NCI-H226 (cell line): ENCODE measurements around the gene ASAP3.
"Not testable (repeated sequence)": the region's sequence is repeated elsewhere in the genome, so short reads cannot be mapped to it uniquely, and the experiment has no call there.

Experiments
- DNase-seq: peaks from one replicate; pipeline ENCODE4 v3.0.0-alpha.2; 2015

The ASAP3 gene

DNA sequence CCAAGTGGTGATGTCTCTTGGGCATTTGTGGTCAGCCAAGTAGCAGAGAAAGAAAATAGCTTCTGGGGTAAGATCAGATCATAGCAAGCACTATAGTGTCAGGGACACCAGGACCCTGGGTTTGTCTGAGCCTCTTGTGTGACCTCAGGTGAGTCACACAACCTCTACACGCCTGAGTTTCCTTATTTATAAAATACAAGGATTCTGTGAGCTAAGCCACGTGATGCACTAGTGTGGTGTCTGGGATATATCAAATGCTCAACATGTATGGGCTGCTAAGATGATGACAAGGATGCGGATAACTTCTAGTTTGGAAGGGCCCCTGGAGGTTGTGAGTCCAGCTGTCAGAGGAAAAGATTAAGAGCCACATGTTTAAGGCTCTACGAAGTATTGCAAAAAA lies 89.8 kb downstream of the ASAP3 start:
- DNase-seq: no peak

DNA sequence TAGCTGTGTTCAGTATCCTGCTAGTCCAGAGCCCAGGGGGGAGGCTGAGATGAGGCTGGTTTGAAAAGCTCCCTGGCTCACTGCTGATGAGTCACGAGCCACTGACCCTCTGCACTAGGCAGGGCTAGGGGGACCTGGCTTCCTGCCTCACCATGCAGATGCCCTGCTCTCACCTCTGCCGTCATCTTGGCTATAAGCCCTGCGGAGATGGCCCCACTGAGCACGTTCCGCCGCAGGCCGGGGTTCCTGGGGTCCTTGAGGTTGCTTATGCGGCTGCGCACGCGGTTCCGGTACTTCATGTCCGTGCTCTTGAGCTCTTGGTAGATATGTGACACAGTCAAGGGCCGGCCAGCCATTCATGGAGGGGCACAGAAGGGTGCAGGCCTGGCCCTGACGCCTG lies 90.3 kb downstream of the ASAP3 start:
- peak; percentile 38 for DNase-seq

DNA sequence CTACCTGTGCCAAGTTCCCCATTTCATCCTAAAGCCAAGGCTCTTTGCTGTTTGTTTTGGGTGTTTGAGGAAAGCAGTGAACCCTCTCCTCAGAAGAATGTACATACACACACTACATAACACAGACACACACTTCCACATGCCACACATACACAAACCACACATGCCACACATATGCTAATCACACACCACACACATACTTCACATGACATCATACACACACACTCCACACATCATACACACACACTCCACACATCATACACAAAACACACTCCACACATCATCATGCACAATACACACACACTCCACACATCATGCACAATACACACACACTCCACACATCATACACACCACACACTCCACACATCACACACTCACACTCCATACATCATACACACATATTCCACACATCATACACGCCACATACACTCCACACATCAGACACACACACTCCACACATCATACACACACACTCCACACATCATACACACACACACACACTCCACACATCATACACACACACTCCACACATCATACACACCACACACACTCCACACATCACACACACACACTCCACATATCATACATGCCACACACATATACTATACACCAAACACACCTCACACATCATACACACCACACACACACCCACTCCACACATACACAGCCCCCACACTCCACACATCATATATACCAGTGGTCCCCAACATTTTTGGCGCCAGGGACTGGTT lies 91.7 kb downstream of the ASAP3 start:
- DNase-seq: no peak

GRCh38 chr1:23389837-23390321 lies 94.1 kb downstream of the ASAP3 start:
- DNase-seq: no peak

- DNase-seq: no peak
Measured at GRCh38 chr1:23387494-23387893, 96.5 kb downstream of the ASAP3 start.

DNA sequence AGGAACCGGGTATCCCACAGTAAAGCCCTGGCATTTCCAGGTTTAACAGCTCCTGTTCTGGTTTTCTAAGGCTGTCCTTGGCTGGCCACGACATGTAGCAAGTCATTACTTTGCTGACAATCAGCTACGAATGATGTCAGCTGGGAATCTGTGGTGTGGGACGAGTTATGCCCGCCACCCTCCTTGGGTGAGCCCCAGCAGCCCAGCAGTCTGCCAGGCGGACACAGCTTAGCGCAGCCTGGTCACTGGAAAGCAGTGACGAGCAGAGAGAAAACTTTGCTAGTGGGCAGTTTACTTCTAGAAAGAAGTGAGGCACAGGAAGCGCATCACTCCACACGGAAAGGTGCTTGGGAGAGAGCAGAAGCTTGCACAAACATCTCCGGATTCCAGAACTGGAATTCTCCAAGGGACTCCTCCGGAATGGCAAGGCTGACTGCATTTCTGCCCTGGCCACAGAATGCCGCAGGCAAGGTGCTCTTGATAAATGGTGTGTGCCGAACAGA lies 98.8 kb downstream of the ASAP3 start:
- DNase-seq: peak; percentile 41

DNA sequence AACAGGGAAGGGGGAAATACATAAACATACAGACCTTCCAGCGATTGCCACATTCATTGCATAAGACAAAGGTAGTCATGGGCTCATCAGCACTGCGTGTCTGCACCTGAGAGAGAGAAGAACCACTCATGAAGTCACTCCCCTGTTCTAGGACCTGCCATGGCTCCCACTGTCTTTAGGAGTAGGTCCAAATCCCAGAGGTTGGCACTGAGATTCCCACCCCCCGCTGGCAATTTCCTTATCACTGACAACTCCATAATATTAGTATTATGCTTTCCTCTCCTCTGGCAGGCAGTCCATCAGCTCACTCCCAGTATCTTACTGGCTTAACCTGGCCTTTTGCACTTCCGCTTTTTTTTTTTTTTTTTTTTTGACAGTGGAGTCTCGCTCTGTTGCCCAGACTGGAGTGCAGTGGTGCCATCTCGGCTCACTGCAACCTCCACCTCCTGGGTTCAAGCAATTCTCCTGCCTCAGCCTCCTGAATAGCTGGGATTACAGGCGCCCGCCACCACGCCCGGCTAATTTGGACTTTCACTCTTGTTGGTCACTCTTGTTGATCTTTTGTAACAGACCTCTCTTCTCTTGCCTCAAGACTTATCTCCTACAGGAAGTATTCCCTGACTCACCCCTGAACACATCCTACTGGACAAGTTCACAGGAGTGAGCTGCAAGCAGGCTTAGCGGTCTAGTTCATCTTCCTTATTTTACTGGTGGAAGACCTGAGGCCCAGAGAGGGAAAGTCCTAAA lies 99.5 kb downstream of the ASAP3 start:
- DNase-seq: peak; percentile 81

- no peak for DNase-seq
Measured at GRCh38 chr1:23383577-23384311, 100.2 kb downstream of the ASAP3 start.

DNA sequence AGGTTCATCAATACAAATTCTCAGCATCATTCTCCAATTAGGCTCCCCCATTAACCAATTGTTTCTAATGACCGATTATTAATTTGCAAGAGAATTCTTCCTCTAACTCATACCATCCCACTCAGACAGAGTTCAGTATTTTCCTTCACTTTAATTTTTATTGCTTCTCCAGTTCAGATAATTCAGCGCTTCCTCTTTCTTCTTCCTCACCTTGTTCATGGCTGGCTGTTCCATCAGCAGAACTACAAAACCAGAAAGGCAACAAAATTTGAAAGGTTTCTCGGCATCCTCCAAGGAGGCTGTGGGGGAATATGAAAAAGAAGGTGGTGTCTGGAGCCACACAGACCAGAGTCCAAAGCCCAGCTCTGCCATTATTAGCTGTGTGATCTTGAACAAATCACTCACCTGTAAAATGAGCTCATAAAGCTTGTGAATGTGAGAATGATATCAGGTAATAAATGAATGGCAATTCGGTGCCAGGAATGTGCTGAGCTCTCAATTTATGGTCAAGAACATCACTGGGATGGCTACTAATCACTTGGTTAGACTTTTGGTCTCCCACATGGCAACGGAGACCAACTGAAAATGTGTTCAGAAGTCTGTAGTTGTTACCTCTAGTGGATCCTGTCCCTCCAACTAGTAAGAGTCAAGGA lies 102.6 kb downstream of the ASAP3 start:
- no peak for DNase-seq

DNA sequence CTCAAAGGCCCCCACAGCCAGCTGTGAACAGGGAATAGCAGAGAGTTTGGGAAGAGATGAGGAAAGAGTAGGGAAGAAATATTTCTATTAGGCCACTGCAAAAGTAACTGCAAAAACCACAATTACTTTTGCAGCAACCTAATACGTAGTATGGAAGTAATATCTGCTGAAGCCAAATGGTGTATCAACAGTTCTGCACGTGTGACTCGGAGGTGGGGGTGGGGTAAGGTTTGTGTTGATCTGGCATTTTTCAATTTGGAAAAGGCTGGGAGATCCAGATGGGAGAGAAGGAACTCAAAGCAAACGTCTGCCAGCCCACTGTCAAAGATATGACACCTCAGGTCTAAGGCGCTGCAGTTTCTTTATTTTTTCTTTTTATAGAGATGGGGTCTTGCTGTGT lies 103.3 kb downstream of the ASAP3 start:
- no peak for DNase-seq

DNA sequence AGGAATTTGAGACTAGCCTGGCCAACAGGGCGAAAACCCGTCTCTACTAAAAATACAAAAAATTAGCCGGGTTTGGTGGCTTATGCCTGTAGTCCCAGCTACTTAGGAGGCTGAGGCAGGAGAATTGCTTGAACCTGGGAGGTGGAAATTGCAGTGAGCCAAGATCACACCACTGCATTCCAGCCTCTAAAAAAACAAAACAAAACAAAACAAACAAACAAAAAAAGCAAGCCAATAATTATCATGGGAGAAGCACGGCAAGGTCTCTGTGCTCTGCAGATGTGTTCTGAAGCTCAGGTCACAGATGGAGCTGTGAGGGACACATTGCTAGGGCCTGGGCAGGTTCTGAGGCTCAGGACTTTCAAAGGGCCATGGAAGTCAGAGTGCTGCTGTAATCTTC lies 103.7 kb downstream of the ASAP3 start:
- not testable (repeated sequence) for DNase-seq
